ENCODE data around the gene FBN2.
"Not testable (repeated sequence)": the region's sequence is repeated elsewhere in the genome, so short reads cannot be mapped to it uniquely, and the experiment has no call there.

Gene FBN2

DNA sequence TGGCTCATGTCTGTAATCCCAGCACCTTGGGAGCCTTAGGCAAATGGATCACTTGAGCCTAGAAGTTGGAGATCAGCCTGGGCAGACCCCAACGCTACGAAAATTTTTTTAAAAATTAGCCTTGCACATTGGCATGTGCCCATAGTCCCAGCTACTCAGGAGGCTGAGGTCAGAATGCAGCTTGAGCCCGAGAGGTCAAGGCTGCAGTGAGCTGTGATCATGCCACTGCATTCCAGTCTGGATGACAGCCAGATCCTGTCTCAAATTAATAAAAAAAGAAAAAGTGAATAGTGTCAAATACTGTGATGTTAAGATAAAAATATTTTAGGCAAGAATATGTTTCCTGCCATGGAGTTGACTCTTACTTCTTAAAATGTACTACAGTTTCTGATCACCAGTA lies 5.3 kb downstream of the FBN2 start:
- no peak for DNase-seq

DNA sequence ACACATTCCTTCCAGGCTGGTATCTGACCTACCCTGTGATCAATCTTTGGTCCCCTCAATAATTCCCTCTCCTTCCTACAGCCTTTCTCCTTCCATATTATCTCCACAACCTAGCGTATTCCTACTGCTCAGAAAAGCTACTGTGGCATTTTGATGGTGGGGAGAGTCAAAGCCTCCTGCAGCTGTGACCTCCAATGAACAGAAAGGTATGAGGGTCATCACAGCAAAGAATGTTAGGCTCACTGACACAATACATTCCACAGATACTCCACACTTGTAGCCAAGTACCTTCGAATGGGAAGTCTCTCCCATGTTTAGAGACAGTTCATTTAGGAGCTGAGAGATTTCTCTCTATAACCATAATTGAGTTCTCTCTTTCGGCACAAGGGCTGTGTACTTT lies 5.9 kb downstream of the FBN2 start:
- DNase-seq = no peak

- DNase-seq = no peak
Observed at GRCh38 chr5:128528637-128529255, 9.3 kb downstream of the FBN2 start.

DNA sequence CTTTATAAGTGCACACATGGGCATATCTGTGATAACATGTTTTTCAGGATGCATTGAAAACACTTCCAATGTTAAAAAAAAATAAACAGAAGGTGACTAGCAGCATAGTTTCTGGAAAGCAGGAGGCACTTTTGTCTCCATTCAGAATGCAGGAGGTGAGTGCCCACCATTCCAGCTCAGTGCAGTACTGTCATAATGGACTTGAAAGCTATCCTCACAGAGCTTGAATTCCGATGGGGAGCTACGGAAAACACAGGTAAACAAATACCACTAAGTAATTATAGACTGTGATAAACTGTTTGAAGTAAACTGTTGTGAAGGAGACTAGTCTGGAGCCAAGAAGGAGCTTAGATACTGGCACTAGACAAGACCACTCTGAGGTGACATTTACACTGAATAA lies 9.9 kb downstream of the FBN2 start:
- DNase-seq = no peak

DNA sequence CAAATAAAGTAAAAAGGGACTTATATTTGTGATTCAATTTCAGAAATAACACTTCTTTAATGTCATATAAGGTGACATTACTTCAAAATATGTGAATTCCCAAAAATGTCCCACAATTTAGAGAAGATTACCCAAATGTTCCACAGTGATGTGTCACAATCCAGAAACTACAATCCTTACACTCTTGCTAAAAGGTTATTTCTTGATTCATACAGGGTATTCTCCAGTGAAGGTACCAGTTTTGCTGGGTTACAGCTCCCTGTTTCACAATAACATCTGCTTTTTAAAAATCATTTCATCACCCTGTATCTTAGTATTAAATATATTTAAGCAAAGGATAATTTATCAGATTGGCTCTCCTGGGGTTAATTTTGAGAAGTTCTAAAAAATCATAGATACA lies 11.0 kb downstream of the FBN2 start:
- no peak for DNase-seq

GRCh38 chr5:128522336-128522735 lies 15.7 kb downstream of the FBN2 start:
- DNase-seq = no peak

- DNase-seq = no peak
Observed at GRCh38 chr5:128519827-128520226, 18.2 kb downstream of the FBN2 start.

DNA sequence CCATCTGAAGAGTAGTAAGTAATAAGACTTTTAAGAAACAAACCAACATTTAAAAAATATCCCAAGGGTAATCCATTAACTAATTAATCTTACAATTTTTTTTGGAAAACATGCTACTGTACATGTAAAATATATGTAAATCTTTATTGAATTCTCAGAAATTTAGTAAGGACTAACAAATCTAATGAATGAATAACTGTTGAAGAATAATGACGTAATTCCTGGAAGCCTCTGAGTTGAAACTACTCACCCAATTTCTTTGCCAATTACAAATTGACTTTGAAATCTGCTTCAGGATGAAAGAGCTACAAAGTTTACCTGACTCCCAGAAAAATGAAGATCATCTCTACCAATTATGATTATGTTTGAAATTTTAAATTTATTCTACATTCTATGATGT lies 21.1 kb downstream of the FBN2 start:
- DNase-seq = no peak

DNA sequence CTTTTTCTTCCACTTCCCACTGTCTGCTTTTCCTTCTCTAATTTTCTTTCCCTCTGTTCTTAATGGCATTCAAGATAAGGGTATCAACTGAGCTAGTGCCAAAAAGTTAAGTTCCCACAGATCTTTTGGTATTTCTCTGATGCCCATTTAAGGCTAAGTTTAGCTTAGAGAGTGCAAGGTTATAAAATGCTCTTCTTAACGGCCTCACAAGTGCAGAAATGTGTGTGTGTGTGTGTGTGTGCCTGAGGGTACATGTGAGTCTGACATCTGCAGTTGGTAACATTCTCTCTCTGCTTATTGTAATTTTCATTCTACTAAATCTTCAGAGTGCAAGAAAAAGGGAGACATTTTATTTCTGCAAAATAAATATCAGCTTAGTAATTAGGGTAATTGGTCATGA lies 24.2 kb downstream of the FBN2 start:
- DNase-seq = peak; percentile 12

DNA sequence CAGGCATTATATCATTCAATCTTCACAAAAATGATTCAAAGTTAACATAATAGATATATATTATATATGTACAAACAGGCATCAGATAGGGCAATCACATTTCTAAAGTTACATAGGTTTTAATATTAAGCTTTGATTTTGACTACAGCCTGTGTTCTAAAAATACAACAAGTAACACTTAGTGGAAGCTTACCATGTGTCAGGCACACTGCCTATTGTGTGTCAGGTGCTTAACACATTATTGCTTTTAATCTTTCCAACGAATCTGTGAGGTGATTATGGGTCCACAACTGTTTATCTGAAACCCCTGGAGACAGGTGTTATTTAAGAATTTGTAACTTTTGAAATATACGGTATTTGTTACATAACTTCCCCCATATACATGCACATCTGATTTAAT lies 25.2 kb downstream of the FBN2 start:
- no peak for DNase-seq

- no peak for DNase-seq
Observed at GRCh38 chr5:128506643-128507042, 31.4 kb downstream of the FBN2 start.

DNA sequence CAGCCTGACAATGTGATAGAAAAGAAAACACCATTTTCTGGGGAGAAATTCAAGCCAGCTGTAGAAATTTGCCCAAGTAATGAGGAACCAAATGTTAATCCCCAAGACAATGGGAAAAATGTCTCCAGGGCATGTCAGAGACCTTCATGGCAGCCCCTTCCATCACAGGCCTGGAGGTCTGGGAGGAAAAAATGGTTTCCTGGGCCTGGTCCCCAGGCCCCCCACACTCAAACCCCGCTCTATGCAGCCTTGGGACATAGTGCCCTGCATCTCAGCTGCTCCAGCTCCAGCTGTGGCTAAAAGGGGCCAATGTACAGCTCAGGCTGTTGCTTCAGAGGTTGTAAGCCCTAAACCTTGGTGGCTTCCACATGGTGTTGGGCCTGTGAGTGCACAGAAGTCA lies 34.3 kb downstream of the FBN2 start:
- not testable (repeated sequence) for DNase-seq

- peak; percentile 72 for DNase-seq
Observed at GRCh38 chr5:128498844-128499455, 39.1 kb downstream of the FBN2 start.

DNA sequence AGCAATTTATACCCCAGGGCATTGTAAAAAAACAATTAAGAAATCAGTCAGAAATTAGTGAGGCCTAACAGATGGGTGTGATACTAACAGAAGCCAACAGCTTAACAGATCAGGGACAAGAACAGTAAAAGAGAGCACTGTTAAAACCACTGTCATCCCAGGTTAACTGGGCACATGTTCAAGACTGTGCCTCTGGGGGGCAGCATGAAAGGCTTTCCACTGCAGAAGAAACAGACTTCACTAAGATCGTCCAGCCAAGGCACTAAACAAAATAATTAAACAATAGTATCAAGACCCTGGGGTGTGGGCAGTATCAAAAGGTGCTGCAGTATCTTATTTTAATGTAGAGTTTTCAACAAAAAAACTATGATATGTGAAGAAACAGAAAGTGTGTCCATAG lies 43.5 kb downstream of the FBN2 start:
- no peak for DNase-seq

GRCh38 chr5:128493657-128494329 lies 44.3 kb downstream of the FBN2 start:
- DNase-seq = no peak

- DNase-seq = no peak
Observed at GRCh38 chr5:128491291-128491690, 46.8 kb downstream of the FBN2 start.

- peak; percentile 38 for DNase-seq
Observed at GRCh38 chr5:128490761-128491160, 47.3 kb downstream of the FBN2 start.

- DNase-seq = no peak
Observed at GRCh38 chr5:128487041-128487440, 51.0 kb downstream of the FBN2 start.

DNA sequence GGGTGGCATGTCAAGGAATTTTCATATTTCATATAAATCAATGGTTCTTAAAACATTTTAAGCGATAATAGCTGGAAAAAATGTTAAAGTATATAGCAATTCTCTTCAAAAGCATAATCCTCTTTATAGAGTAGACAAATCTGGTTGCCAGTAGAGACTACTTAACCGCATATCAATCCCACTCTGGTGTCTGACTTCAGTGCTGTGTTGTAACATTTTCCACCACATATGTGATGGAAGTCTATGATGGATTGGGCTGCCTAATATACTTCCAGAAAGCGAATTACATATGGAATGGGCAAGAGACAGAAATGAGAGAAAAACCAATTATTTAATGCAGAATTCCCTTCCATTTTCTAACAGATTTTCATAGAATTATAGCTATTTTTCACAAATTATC lies 54.3 kb downstream of the FBN2 start:
- peak; percentile 48 for DNase-seq

GRCh38 chr5:128480906-128481633 lies 57.0 kb downstream of the FBN2 start:
- DNase-seq = no peak

GRCh38 chr5:128480158-128480557 lies 57.9 kb downstream of the FBN2 start:
- no peak for DNase-seq

DNA sequence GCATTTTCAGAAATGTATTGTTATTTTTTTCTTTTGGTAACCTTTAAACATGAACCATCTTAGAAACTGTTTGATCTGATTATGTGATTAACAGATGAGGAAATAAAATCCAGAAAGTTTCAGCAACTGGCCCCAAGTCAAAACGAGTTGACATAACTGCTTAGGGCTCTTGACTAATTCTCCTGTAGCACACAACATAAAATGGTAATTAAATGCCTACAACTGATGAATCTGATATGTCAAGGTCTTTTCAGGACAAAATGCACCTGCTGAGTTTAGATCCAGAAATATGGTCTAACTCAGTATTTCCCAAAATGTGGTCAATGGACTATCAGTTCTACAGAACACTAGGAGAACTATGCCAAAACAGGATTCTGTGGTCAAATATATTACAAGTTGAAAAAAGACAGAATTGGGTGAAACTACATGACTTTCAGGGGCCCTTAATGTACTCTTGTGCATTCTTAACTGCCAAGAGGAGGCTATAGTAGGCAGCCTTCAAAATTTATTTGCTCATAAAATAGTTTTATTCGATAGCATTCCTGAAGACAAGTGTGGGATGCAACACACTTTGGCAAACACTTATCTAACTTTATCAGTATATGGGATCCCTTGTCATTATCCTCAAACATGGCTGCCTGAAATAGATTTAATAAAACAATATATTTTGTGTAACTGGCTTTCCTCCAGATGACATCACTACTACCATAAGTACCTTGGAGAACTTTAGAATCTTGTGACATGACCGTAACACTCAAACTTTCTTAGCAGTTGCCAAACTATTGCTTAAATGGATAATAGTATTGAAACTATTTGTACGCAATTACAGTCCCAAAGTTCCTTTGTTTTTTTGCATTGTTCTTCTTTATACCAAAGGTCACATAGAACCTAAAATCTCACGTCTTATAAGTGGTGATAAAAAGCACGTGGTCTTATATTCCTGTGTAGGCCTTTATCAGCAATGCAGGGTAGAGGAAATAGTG lies 59.4 kb downstream of the FBN2 start:
- DNase-seq = no peak

- no peak for DNase-seq
Observed at GRCh38 chr5:128477944-128478343, 60.1 kb downstream of the FBN2 start.

Measured in fibroblast of upper back skin (primary cell).